DOHH2 (cell line): ENCODE data around the gene MACROD2.

ENCODE experiments used
- H3F3A ChIP-seq: fragments of 200-600 bp; sonication (generic), shearing (Covaris generic); 2 replicates; pipeline ENCODE4 v1.6.0; 2016; ENCODE audit warnings: antibody characterized with exemption, mild to moderate bottlenecking; ENCODE audit not compliant: control insufficient read depth, insufficient read depth
- H3K27ac ChIP-seq: fragments of 200-600 bp; sonication (generic); 2 replicates; pipeline ENCODE4 v1.5.1; 2014; ENCODE audit warnings: low read depth, mild to moderate bottlenecking, low read length, moderate library complexity
- H3K27me3 ChIP-seq: fragments of 200-600 bp; sonication (generic); 2 replicates; pipeline ENCODE4 v1.6.1; 2014; ENCODE audit warnings: mild to moderate bottlenecking, low read length, mixed read lengths; ENCODE audit not compliant: control insufficient read depth
- H3K36me3 ChIP-seq: fragments of 200-600 bp; sonication (generic); 2 replicates; pipeline ENCODE4 v1.6.1; 2014; ENCODE audit warnings: mild to moderate bottlenecking, low read length, moderate library complexity, mixed read lengths; ENCODE audit not compliant: control insufficient read depth
- H3K4me1 ChIP-seq: fragments of 200-600 bp; sonication (generic); 2 replicates; pipeline ENCODE4 v1.6.1; 2014; ENCODE audit warnings: mild to moderate bottlenecking, low read length, mixed read lengths; ENCODE audit not compliant: control insufficient read depth
- H3K4me2 ChIP-seq: fragments of 200-600 bp; sonication (generic); 2 replicates; pipeline ENCODE4 v1.6.0; 2014; ENCODE audit warnings: mild to moderate bottlenecking, low read length, moderate library complexity
- H3K4me3 ChIP-seq: fragments of 200-600 bp; sonication (generic); 2 replicates; pipeline ENCODE4 v1.5.1; 2014; ENCODE audit warnings: mild to moderate bottlenecking, low read length, mixed read lengths
- H3K79me2 ChIP-seq: fragments of 200-600 bp; sonication (generic); 2 replicates; pipeline ENCODE4 v1.6.1; 2014; ENCODE audit warnings: mild to moderate bottlenecking, low read length, mixed read lengths; ENCODE audit not compliant: control insufficient read depth
- H3K9me2 ChIP-seq: fragments of 200-600 bp; sonication (generic); replicated peaks from 2 replicates; pipeline ENCODE4 v1.6.1; 2014; ENCODE audit warnings: mild to moderate bottlenecking, low read length, mixed read lengths; ENCODE audit not compliant: control insufficient read depth
- H3K9me3 ChIP-seq: fragments of 200-600 bp; sonication (generic); 2 replicates; pipeline ENCODE4 v1.6.1; 2014; ENCODE audit warnings: antibody characterized with exemption, low read length, mixed read lengths; ENCODE audit not compliant: control insufficient read depth, insufficient read depth
- H4K20me1 ChIP-seq: fragments of 200-600 bp; sonication (generic); 2 replicates; pipeline ENCODE4 v1.6.0; 2014; ENCODE audit warnings: low read depth, mild to moderate bottlenecking, antibody characterized with exemption, low read length, moderate library complexity; ENCODE audit not compliant: control insufficient read depth, insufficient read depth
- CTCF ChIP-seq: fragments of 200-600 bp; sonication (generic); IDR thresholded peaks from one replicate; pipeline ENCODE4 v1.5.1; 2014; ENCODE audit warnings: antibody characterized with exemption, mild to moderate bottlenecking, low read depth, low read length; ENCODE audit not compliant: poor library complexity, severe bottlenecking
- EZH2phosphoT487 ChIP-seq: fragments of 200-600 bp; sonication (generic); IDR thresholded peaks from 2 replicates; pipeline ENCODE4 v1.6.1; 2017; ENCODE audit warnings: borderline replicate concordance, mild to moderate bottlenecking, antibody characterized with exemption, low read length, moderate library complexity, mixed read lengths

The MACROD2 gene

GRCh38 chr20:14732996-14733395 is 737.7 kb downstream of the MACROD2 start:
- no peak for TF ChIP-seq EZH2phosphoT487
- no peak for TF ChIP-seq CTCF
- Histone ChIP-seq H3K27ac (no peak overlapping the region), H3F3A (no peaks in the 10 kb centered on the region), H3K4me1 (no peaks in the 10 kb centered on the region), H3K9me2 (no peaks in the 10 kb centered on the region), H3K79me2 (no peaks in the 10 kb centered on the region), H4K20me1 (no peaks in the 10 kb centered on the region), H3K36me3 (no peaks in the 10 kb centered on the region), H3K9me3 (no peaks in the 10 kb centered on the region), H3K4me3 (no peak overlapping the region), H3K27me3 (no peaks in the 10 kb centered on the region), H3K4me2 (no peak overlapping the region)

GRCh38 chr20:14740380-14740779 is 745.1 kb downstream of the MACROD2 start:
- H3K4me3 ChIP-seq: no peak overlapping the region
- no peaks in the 10 kb centered on the region for H3K27me3 ChIP-seq
- H3K9me3 ChIP-seq: no peaks in the 10 kb centered on the region
- no peaks in the 10 kb centered on the region for H4K20me1 ChIP-seq
- H3K36me3 ChIP-seq: no peaks in the 10 kb centered on the region
- no peak for TF ChIP-seq CTCF
- TF ChIP-seq EZH2phosphoT487: no peak
- H3K9me2 ChIP-seq: no peaks in the 10 kb centered on the region
- H3K4me2 ChIP-seq: no peak overlapping the region
- H3K4me1 ChIP-seq: no peaks in the 10 kb centered on the region
- no peak overlapping the region for H3K27ac ChIP-seq
- no peaks in the 10 kb centered on the region for H3K79me2 ChIP-seq
- no peaks in the 10 kb centered on the region for H3F3A ChIP-seq

- H3K4me3 ChIP-seq: no peak overlapping the region
- H3K9me3 ChIP-seq: no peaks in the 10 kb centered on the region
- no peaks in the 10 kb centered on the region for H3K4me1 ChIP-seq
- H3K27ac ChIP-seq: no peak overlapping the region
- H3K79me2 ChIP-seq: no peaks in the 10 kb centered on the region
- H3K4me2 ChIP-seq: no peak overlapping the region
- no peaks in the 10 kb centered on the region for H3K27me3 ChIP-seq
- no peaks in the 10 kb centered on the region for H3K9me2 ChIP-seq
- TF ChIP-seq CTCF (no peak), EZH2phosphoT487 (no peak)
- no peaks in the 10 kb centered on the region for H3F3A ChIP-seq
- no peaks in the 10 kb centered on the region for H3K36me3 ChIP-seq
- H4K20me1 ChIP-seq: no peaks in the 10 kb centered on the region
Observed at GRCh38 chr20:14741616-14742015, 746.3 kb downstream of the MACROD2 start.

GRCh38 chr20:14744723-14745122 is 749.4 kb downstream of the MACROD2 start:
- Histone ChIP-seq H3K4me1 (no peaks in the 10 kb centered on the region), H3K27me3 (no peaks in the 10 kb centered on the region), H3K4me3 (no peak overlapping the region), H3K9me3 (no peaks in the 10 kb centered on the region), H3K27ac (no peak overlapping the region), H3K36me3 (no peaks in the 10 kb centered on the region), H3F3A (no peaks in the 10 kb centered on the region), H3K9me2 (no peaks in the 10 kb centered on the region), H3K4me2 (no peak overlapping the region), H4K20me1 (no peaks in the 10 kb centered on the region), H3K79me2 (no peaks in the 10 kb centered on the region)
- TF ChIP-seq EZH2phosphoT487 (no peak), CTCF (no peak)
